RWPE2 (cell line): ENCODE data around the gene DMD.

ENCODE experiments used
- ATAC-seq: fragments of 200-7000 bp; cut with Tn5 transposase; 3 replicates; pipeline ENCODE4 v1.9.1; 2021; ENCODE audit warnings: low read depth
- DNase-seq: peaks from one replicate; pipeline ENCODE4 v3.0.0-alpha.2; 2020; ENCODE audit warnings: low spot score
- H3K27ac ChIP-seq: fragments of 450-650 bp; 2 replicates; pipeline ENCODE4 v1.5.1; 2017; ENCODE audit warnings: mild to moderate bottlenecking; ENCODE audit not compliant: poor library complexity, severe bottlenecking
- H3K27me3 ChIP-seq: fragments of 250-450 bp; sonication (Bioruptor Pico); 2 replicates; pipeline ENCODE4 v1.5.1; 2021; ENCODE audit warnings: mild to moderate bottlenecking, moderate library complexity; ENCODE audit not compliant: insufficient read depth, poor library complexity, severe bottlenecking
- H3K36me3 ChIP-seq: fragments of 250-450 bp; sonication (Bioruptor Pico); 2 replicates; pipeline ENCODE4 v1.5.1; 2020; ENCODE audit warnings: low read depth, mild to moderate bottlenecking, moderate library complexity
- H3K4me1 ChIP-seq: fragments of 250-450 bp; sonication (Bioruptor Pico); 2 replicates; pipeline ENCODE4 v1.5.1; 2021; ENCODE audit warnings: mild to moderate bottlenecking, moderate library complexity; ENCODE audit not compliant: insufficient read depth, poor library complexity, severe bottlenecking
- H3K4me3 ChIP-seq: fragments of 250-450 bp; sonication (Bioruptor Pico); 2 replicates; pipeline ENCODE4 v1.5.1; 2021; ENCODE audit warnings: mild to moderate bottlenecking, moderate library complexity; ENCODE audit not compliant: severe bottlenecking
- H3K9me3 ChIP-seq: fragments of 250-450 bp; sonication (Bioruptor Pico); 2 replicates; pipeline ENCODE4 v1.5.1; 2021; ENCODE audit warnings: mild to moderate bottlenecking, moderate library complexity; ENCODE audit not compliant: severe bottlenecking
- TF ChIP-seq, protein P1 (sequence below): fragments of 450-650 bp; IDR thresholded peaks from one replicate; pipeline ENCODE4 v1.5.1; 2017; ENCODE audit warnings: mild to moderate bottlenecking, moderate library complexity; ENCODE audit not compliant: poor library complexity, severe bottlenecking

The DMD gene

GRCh38 chrX:31130457-31131220 lies 2080.7 kb downstream of the DMD start:
- TF ChIP-seq, protein P1, sequence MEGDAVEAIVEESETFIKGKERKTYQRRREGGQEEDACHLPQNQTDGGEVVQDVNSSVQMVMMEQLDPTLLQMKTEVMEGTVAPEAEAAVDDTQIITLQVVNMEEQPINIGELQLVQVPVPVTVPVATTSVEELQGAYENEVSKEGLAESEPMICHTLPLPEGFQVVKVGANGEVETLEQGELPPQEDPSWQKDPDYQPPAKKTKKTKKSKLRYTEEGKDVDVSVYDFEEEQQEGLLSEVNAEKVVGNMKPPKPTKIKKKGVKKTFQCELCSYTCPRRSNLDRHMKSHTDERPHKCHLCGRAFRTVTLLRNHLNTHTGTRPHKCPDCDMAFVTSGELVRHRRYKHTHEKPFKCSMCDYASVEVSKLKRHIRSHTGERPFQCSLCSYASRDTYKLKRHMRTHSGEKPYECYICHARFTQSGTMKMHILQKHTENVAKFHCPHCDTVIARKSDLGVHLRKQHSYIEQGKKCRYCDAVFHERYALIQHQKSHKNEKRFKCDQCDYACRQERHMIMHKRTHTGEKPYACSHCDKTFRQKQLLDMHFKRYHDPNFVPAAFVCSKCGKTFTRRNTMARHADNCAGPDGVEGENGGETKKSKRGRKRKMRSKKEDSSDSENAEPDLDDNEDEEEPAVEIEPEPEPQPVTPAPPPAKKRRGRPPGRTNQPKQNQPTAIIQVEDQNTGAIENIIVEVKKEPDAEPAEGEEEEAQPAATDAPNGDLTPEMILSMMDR, result no peak
- DNase-seq (no peak), ATAC-seq (no peak)
- Histone ChIP-seq H3K36me3 (no peaks in the 10 kb centered on the region), H3K4me3 (no peak overlapping the region), H3K9me3 (no peaks in the 10 kb centered on the region), H3K27ac (no peak overlapping the region), H3K4me1 (no peaks in the 10 kb centered on the region), H3K27me3 (no peaks in the 10 kb centered on the region)

DNA sequence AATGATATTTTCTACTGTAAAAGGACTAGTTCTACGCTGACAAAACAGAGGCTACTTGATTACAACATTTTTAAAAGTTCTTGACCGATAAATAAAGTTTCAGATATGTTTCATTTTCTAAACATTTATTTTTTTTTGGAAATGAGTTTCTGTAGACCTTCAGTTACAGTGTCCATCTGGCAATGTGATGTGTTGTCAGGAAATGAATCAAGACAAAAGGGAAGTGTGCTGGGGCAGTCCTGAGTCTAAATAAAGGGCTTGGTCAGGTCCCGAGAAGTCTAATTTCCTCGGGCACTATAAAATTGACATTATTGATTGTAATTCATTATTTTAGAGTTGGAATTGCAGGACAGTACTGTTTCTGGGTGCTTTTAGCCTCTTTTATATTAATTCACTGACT lies 2082.5 kb downstream of the DMD start:
- H3K27me3 ChIP-seq, result no peaks in the 10 kb centered on the region
- no peak overlapping the region for H3K4me3 ChIP-seq
- DNase-seq (no peak), ATAC-seq (no peak)
- H3K9me3 ChIP-seq, result no peaks in the 10 kb centered on the region
- TF ChIP-seq, protein P1, result no peak
- H3K27ac ChIP-seq, result no peak overlapping the region
- H3K36me3 ChIP-seq, result no peaks in the 10 kb centered on the region
- no peaks in the 10 kb centered on the region for H3K4me1 ChIP-seq

DNA sequence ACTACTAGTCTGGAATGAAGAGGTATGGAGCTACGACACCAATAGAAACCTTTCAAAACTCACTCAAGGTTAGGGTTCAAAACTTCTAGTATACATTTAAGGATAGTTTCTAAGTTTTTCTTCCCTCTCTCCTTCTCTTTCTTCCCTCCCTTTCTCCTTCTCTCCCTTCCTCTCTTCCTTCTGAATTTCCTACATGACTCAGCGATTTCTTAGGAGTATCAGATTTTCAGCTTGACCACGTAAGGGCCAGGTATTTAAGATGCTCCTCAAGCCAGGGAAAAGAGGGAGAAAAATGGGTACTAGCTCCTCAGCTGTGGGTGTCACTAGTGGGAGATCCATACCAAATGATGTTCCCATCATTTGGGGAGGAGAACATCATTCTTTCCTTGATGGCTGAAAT lies 2083.6 kb downstream of the DMD start:
- Histone ChIP-seq H3K9me3 (no peaks in the 10 kb centered on the region), H3K36me3 (no peaks in the 10 kb centered on the region), H3K4me3 (no peak overlapping the region), H3K27ac (no peak overlapping the region), H3K27me3 (no peaks in the 10 kb centered on the region), H3K4me1 (no peaks in the 10 kb centered on the region)
- no peak for ATAC-seq
- TF ChIP-seq, protein P1, result no peak
- DNase-seq, result no peak

DNA sequence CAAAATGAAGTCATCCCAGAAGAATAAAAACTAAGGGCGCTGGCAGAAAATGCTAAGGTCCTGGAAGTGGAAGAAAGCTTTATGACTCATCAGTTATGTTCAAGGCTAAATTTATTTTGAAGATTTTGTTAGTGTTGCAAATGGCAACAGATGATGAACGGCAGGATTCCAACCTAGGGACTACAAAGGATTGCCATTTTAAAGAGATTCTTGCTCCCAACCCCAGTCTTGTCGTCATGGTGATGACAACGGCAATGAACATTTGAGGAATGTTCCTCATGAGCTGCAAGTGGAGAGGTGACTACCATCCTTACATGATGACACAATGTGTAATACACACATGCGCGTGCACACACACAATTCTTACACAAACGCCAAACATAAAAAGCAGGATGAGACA lies 2085.1 kb downstream of the DMD start:
- H3K4me1 ChIP-seq, result no peaks in the 10 kb centered on the region
- DNase-seq, result no peak
- no peak overlapping the region for H3K27ac ChIP-seq
- no peak overlapping the region for H3K4me3 ChIP-seq
- ATAC-seq, result no peak
- no peaks in the 10 kb centered on the region for H3K27me3 ChIP-seq
- H3K9me3 ChIP-seq, result no peaks in the 10 kb centered on the region
- H3K36me3 ChIP-seq, result no peaks in the 10 kb centered on the region
- TF ChIP-seq, protein P1, result no peak

- no peaks in the 10 kb centered on the region for H3K27me3 ChIP-seq
- no peaks in the 10 kb centered on the region for H3K9me3 ChIP-seq
- H3K36me3 ChIP-seq, result no peaks in the 10 kb centered on the region
- TF ChIP-seq, protein P1, result no peak
- DNase-seq (no peak), ATAC-seq (no peak)
- H3K4me1 ChIP-seq, result no peaks in the 10 kb centered on the region
- H3K27ac ChIP-seq, result no peak overlapping the region
- H3K4me3 ChIP-seq, result no peak overlapping the region
Observed at GRCh38 chrX:31124536-31124935, 2086.8 kb downstream of the DMD start.
